Peyer's patch (tissue), 4 donors: ENCODE results near the gene POGLUT2. TPM values are rescaled to one million over a fixed set of nuclear protein-coding genes. Genes with fewer than 3 reads are reported as not detected.

ENCODE experiments used
- DNase-seq, 3 donors: peaks; one replicate each; pipeline ENCODE4 v3.0.0-alpha.2; 2017 to 2019
- H3K27ac ChIP-seq, 4 donors: fragments of 200-600 bp; sonication (generic); one replicate each; pipeline ENCODE4 v1.5.1; 2016 to 2019
- H3K27me3 ChIP-seq, 2 donors: fragments of 200-600 bp; sonication (generic); one replicate each; pipeline ENCODE4 v1.5.1; 2019
- H3K36me3 ChIP-seq, 3 donors: fragments of 200-600 bp; sonication (generic); one replicate each; pipeline ENCODE4 v1.5.1; 2016 to 2019
- H3K4me1 ChIP-seq, 4 donors: fragments of 200-600 bp; sonication (generic); one replicate each; pipeline ENCODE4 v1.5.1; 2016 to 2019
- H3K4me3 ChIP-seq, 4 donors: fragments of 200-600 bp; sonication (generic); 1 replicate in 3 of 4; 2 replicates in 1 of 4; pipeline ENCODE4 v1.5.1; 2016 to 2019; ENCODE audit warnings: mild to moderate bottlenecking in 1 of 4
- H3K9me3 ChIP-seq, 4 donors: fragments of 200-600 bp; sonication (generic); one replicate each; pipeline ENCODE4 v1.5.1; 2016 to 2019; ENCODE audit warnings: mild to moderate bottlenecking in 1 of 4
- POLR2A ChIP-seq, 2 donors: fragments of 450-650 bp; IDR thresholded peaks; one replicate each; pipeline ENCODE4 v1.5.1; 2017; ENCODE audit warnings: antibody characterized with exemption in 2 of 2, mild to moderate bottlenecking in 2 of 2, moderate library complexity in 2 of 2
- total RNA-seq, 4 donors: library from RNA; depleted of rRNA; stranded (reverse); fragments of >200 nt; gene quantifications; one replicate each; pipeline ENCODE4 v1.1.0, GENCODE V29; 2016
- TF ChIP-seq, protein P1 (sequence below), 6 experiments: fragments of 450-650 bp in 4 of 6; fragments of 200-600 bp in 2 of 6; sonication (generic) in 1 of 6; IDR thresholded peaks; one replicate each; pipeline ENCODE4 v1.5.1; 2017 to 2019; ENCODE audit warnings: antibody characterized with exemption in 6 of 6, mild to moderate bottlenecking in 3 of 6, moderate library complexity in 1 of 6

POGLUT2 gene
- total RNA-seq, 4 donors from 2014 or later: 0.70 to 2.4 (median 1.5) TPM; not detected in 1

DNA sequence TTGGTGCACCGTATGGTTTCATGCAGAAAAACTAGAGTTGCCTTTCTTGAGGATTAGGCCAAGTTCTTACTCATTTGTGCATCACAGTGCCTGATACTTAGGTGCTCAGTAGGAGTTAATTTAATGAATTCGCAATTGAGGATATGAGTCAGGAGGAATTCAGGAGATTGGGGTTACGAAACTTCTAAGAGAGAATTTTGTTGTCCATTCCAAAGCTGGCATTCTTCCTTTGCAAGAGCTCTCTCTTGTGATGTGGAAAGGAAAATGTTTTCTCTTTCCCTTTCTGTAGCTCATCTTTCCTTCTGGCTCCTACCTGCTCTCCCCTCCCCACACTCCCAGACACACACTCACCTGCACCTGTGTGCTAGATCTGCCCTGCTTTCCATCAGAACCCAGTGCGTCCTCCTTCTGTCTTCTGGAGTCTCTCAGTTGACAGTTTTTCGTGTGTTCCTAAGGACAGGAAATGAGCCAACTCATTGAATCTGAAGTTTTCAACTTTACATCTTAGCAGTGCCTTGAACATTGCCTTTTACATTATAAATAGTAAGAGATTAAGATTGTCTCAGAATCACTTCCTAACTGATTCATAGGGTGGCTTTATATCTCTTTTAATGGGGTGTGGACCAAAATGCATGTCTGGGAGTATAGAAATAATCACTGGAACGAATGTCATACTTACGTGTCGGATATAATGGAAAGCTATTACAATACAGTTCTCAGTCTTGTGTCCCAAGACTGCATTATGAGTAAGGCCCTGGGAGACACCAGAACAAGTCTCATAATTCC lies 27.3 kb upstream of the POGLUT2 start:
- no peaks in the 10 kb centered on the region for H3K27me3 ChIP-seq
- H3K4me3 ChIP-seq: no peak overlapping the region
- DNase-seq: no peak
- no peak overlapping the region for H3K27ac ChIP-seq
- TF ChIP-seq POLR2A (IDR thresholded peaks at IDR 0.05): no peak
- TF ChIP-seq, protein P1, sequence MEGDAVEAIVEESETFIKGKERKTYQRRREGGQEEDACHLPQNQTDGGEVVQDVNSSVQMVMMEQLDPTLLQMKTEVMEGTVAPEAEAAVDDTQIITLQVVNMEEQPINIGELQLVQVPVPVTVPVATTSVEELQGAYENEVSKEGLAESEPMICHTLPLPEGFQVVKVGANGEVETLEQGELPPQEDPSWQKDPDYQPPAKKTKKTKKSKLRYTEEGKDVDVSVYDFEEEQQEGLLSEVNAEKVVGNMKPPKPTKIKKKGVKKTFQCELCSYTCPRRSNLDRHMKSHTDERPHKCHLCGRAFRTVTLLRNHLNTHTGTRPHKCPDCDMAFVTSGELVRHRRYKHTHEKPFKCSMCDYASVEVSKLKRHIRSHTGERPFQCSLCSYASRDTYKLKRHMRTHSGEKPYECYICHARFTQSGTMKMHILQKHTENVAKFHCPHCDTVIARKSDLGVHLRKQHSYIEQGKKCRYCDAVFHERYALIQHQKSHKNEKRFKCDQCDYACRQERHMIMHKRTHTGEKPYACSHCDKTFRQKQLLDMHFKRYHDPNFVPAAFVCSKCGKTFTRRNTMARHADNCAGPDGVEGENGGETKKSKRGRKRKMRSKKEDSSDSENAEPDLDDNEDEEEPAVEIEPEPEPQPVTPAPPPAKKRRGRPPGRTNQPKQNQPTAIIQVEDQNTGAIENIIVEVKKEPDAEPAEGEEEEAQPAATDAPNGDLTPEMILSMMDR (IDR thresholded peaks at IDR 0.05): no peak
- H3K4me1 ChIP-seq: no peaks in the 10 kb centered on the region
- H3K9me3 ChIP-seq: no peaks in the 10 kb centered on the region
- H3K36me3 ChIP-seq: peaks cover 0 to 52% (median 0%) of the 10 kb centered on the region in 3 donors

DNA sequence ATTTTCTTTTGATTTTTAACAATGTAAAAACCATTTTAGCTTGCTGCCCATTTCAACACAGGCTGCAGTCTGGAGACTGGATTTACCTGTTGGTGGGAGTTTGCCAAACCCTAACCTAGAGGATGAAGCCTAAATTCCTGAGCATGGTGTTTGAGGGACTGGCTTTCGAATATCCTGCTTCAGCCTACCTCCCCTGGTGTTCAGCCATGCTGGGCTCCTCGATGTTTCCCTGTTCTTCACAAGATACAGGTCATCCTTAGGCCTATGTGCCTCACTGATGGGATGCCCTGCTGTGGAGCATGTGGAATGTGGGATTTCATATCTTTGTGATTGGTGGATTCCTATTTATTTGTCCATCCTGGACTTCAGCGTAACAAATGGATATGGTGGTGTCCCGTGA lies 26.6 kb upstream of the POGLUT2 start:
- no peaks in the 10 kb centered on the region for H3K9me3 ChIP-seq
- no peak overlapping the region for H3K4me3 ChIP-seq
- no peak for DNase-seq
- H3K36me3 ChIP-seq: peaks cover 0 to 53% (median 0%) of the 10 kb centered on the region in 3 donors
- no peaks in the 10 kb centered on the region for H3K27me3 ChIP-seq
- TF ChIP-seq POLR2A (IDR thresholded peaks at IDR 0.05): no peak
- TF ChIP-seq, protein P1 (IDR thresholded peaks at IDR 0.05): no peak
- no peak overlapping the region for H3K27ac ChIP-seq
- H3K4me1 ChIP-seq: no peaks in the 10 kb centered on the region

DNA sequence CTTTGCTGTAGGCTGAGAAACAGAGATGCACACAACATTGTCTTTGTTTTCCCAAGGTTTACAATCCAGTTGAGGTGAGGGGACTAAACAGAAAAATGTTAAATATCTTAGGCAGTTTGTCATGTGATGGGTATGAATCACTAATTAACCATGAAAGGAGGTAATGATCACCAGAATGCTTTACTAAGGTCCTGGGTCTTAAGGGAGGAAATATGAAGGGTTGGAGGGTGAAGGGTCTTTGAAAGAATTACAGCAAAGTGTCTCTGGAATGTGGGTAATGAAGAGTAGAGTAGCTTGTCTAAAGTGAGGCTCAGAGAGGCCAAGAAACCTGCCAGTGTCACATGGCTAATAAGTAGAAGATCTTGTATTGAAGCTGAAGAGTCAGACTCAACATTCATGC lies 19.1 kb upstream of the POGLUT2 start:
- no peaks in the 10 kb centered on the region for H3K4me1 ChIP-seq
- H3K36me3 ChIP-seq: peaks cover 0 to 30% (median 0%) of the 10 kb centered on the region in 3 donors
- no peak overlapping the region for H3K4me3 ChIP-seq
- H3K27me3 ChIP-seq: no peaks in the 10 kb centered on the region
- no peak for TF ChIP-seq POLR2A (IDR thresholded peaks at IDR 0.05)
- TF ChIP-seq, protein P1 (IDR thresholded peaks at IDR 0.05): no peak
- DNase-seq: no peak
- H3K27ac ChIP-seq: no peak overlapping the region
- H3K9me3 ChIP-seq: no peaks in the 10 kb centered on the region

DNA sequence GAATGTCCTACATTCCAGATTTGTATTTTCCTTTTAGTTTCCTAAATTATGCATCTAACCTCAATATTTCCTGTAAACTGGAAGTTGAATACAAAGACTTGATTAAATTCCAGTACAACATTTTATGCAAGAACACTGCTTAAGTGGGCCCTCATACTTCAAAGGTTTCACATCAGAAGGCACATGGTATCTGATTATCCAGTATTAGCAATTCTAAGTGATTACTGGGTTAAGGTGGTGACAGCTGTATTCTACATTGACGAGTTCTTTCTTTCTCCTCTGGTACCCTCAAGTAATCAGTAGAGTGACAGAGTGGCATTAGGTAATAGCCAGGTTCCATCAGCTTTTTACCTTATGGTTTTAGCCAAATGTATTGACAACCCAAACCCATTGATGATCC lies 18.5 kb upstream of the POGLUT2 start:
- peaks cover 0 to 24% (median 0%) of the 10 kb centered on the region in 3 donors for H3K36me3 ChIP-seq
- TF ChIP-seq POLR2A (IDR thresholded peaks at IDR 0.05): no peak
- TF ChIP-seq, protein P1 (IDR thresholded peaks at IDR 0.05): no peak
- no peak overlapping the region for H3K27ac ChIP-seq
- H3K27me3 ChIP-seq: no peaks in the 10 kb centered on the region
- DNase-seq: no peak
- H3K4me1 ChIP-seq: no peaks in the 10 kb centered on the region
- H3K9me3 ChIP-seq: no peaks in the 10 kb centered on the region
- no peak overlapping the region for H3K4me3 ChIP-seq

DNA sequence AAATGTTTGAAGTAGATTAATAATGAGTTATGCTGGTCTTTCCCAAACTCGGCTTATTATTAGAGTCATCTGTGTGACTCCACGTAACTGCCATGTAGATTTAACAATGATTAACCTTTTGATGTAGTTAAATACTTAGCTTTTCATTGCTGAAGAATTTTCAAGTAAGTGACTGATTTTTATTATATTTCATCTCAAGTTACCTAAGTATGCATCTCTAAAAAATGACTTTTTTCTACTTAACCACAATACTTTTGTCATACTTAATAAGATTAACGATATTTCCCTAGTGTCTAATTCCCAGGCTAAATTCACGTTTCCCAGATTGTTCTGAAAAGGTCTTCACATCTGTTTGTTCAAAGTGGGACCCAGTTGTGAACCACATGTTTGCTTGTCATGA lies 17.9 kb upstream of the POGLUT2 start:
- peaks cover 0 to 18% (median 0%) of the 10 kb centered on the region in 3 donors for H3K36me3 ChIP-seq
- H3K27ac ChIP-seq: no peak overlapping the region
- H3K4me1 ChIP-seq: no peaks in the 10 kb centered on the region
- no peak for DNase-seq
- TF ChIP-seq, protein P1 (IDR thresholded peaks at IDR 0.05): no peak
- no peak for TF ChIP-seq POLR2A (IDR thresholded peaks at IDR 0.05)
- H3K27me3 ChIP-seq: no peaks in the 10 kb centered on the region
- H3K9me3 ChIP-seq: no peaks in the 10 kb centered on the region
- H3K4me3 ChIP-seq: no peak overlapping the region
